ENCODE data around the gene CPED1.

DNA sequence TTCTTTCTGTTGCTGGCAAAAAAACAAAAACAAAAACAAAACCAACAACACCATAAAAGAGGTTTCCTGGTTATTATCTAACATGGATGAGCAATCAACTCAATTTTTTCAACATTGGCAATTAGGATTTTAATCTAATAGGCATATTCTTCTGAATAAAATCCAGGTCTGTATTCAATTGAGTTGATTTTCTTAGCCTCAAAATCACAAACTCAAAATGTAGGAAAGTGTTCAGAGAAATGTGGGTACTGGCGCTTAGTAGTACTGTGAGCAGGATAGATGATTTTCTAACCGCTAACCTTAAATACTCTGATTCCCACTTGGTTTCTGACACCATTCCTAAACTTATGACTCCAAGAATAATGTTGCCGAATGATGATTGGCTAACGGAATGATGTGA is 345.9 kb downstream of the CPED1 start:
- TF ChIP-seq, protein P1, sequence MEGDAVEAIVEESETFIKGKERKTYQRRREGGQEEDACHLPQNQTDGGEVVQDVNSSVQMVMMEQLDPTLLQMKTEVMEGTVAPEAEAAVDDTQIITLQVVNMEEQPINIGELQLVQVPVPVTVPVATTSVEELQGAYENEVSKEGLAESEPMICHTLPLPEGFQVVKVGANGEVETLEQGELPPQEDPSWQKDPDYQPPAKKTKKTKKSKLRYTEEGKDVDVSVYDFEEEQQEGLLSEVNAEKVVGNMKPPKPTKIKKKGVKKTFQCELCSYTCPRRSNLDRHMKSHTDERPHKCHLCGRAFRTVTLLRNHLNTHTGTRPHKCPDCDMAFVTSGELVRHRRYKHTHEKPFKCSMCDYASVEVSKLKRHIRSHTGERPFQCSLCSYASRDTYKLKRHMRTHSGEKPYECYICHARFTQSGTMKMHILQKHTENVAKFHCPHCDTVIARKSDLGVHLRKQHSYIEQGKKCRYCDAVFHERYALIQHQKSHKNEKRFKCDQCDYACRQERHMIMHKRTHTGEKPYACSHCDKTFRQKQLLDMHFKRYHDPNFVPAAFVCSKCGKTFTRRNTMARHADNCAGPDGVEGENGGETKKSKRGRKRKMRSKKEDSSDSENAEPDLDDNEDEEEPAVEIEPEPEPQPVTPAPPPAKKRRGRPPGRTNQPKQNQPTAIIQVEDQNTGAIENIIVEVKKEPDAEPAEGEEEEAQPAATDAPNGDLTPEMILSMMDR (IDR thresholded peaks at IDR 0.05): no peak
- no peak for TF ChIP-seq POLR2A (IDR thresholded peaks at IDR 0.05)

Data from transverse colon (tissue), 3 donors.